Left hindlimb (tissue), 1 donor: ENCODE results near the gene TEAD3.
A peak's percentile ranks its signal among the peaks of the same experiment; 100 is the strongest.

Experiments
- DNase-seq: peaks from one replicate; pipeline ENCODE4 v3.0.0-alpha.2; 2018

TEAD3 gene

DNA sequence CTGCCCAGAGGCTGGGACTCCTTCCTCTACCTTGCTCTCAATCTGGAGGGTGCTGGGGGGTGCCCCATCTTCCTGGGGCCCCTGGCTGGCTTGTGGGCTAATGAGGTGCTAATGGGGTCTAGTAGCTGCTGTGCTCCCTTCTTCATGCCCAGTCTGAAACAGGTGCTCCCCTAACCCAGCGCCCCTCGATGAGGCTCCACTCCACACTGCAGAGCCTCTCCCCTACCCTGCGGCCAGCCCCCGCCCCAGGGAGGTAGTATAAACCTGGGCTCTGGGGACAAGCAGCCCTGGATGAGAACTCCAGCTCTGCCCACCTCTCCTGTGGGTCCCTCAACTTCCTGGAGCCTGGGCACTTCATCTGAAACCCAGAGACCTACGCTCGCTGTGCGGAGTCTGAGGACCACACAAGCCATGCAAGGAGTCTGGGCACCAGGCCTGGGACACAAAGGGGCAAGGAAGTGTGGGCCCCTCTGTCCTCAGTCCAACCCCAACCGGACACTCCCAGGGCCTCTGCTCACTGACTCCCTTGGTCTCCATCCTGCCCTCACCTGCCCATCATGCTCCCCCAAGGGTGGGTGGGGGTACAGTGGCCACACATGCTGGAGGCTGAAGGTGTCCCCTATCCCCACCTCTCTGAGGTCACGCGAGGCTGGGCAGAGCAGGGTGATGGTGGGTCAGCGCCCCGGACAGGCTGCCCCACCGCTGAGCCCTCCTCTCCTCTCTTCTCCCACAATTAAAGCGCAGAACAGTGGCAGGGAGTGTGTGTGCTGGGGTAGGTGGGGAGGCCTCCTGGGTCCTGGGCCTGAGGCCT is 22.5 kb downstream of the TEAD3 start:
- no peak for DNase-seq

DNA sequence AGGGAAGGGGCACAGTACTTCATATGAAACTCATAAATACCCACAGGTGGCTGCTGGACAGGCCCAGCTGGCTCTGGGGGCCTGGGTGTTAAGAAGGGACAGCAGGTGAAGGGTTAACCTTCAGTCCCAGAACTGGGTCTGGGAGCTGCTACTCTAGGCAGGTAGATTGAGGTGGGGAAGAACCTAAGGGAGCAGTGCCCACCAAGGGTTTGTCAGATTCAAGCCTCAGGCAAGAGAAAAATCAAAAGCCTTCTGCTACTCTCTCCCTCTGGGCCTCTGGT is 23.1 kb downstream of the TEAD3 start:
- no peak for DNase-seq

DNA sequence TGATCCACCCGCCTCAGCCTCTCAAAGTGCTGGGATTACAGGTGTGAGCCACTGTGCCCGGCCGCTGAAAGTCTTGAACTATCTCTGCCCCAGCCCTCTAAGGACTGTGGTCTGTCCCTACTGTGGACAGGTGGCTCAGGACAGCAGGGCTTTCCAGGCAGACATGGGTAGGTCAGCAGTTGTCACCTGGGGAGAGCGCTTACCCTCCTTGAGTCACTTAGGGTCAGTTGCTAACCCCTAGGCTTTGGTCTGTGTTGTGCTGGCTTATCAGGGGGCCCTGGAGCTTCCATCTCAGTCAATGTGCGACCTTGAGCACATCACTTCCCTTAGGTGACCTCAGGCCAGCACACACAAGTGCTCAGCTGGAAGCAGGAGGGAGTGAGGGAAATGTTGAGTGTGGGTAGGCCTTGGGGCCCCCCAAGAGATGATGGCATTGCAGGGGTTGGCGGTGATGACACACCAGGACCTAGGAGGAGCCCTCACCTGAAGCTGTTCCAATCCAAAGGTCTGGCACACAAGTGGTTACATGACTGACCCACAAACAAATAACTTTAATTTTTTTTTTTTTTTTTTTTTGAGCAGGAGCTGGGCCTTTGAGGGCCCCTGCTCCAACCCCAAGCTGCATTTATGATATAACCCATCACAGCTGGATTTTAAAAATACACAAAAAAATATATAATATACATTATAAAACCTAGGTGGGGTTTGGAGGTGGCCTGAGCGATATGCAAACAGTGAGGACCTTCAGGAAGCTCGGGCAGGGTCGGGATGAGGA is 23.6 kb downstream of the TEAD3 start:
- no peak for DNase-seq

DNA sequence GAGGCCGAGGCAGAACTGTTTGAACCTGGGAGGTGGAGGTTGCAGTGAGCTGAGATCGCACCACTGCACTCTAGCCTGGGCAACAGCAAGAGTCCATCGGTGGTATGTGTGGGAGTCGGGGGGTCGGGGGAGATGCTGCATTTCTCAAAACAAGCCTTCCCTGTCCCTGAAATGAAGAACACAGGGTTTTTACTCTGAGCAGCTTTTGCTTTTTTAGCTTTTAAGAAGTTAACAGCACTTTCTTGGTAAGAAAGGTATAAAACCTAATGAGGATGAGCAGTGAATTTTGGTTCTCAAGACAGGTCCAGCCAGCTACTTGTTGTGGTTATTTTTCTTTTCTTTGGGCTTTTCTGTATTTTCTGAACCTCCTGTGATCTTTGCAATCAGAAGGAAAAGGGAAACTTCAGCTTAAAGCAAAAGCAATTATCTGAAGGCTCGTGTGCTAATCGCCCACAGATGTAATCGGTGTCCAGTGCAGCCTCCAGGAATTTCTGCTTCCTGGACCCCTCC is 25.0 kb downstream of the TEAD3 start:
- no peak for DNase-seq

DNA sequence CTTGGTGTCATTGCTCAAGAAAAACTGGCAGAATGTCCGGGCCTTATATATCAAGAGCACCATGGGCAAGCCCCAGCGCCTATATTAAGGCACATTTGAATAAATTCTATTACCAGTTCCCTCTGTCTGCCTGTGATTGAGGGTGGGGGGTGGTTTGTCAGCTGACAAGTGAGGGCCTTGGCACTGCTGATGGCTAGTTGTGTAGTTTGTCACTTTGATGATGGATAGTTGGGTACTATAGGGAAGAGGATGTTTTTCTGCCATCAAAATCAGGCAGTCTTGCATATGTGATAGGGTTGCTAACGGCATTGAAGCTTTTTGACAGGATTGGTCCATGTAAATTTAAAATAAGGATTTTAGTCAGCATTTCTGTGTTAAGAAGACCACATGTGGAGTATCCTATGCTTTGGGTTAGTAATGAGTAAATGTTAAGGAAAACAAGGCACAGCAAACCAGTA is 26.2 kb downstream of the TEAD3 start:
- no peak for DNase-seq

DNA sequence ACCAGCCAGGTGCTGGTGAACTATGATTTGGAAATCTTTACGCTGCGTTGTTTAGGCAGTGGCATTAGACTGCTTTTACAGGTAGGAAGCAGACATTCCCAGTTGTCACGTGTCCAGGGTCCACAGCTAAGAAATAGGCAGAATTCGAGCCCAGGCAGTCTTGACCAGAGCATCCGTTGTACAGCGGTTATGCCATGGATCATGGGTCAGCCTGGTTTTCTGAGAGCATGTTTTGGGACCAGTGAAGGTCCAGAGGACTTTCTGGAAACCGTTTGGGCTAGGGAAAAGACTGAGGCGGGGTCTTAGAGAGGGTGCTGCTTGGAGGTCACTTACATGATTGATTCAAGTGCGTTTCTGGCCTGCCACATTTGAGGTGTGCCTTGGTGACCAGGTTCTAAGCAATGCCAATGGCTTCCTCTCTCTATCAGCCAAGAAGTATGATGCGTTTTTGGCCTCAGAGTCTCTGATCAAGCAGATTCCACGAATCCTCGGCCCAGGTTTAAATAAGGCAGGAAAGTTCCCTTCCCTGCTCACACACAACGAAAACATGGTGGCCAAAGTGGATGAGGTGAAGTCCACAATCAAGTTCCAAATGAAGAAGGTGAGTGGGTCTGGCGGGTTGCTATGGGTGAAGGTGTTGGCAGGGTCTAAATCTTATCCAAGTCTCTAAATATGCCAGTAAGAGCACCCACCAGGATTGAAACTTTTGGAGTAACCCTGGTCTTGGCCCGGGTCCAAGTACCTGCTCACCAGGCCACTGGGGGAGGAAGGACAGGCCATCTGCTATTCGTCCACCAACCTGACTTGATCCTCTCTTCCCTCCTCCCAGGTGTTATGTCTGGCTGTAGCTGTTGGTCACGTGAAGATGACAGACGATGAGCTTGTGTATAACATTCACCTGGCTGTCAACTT is 26.9 kb downstream of the TEAD3 start:
- DNase-seq: no peak

DNA sequence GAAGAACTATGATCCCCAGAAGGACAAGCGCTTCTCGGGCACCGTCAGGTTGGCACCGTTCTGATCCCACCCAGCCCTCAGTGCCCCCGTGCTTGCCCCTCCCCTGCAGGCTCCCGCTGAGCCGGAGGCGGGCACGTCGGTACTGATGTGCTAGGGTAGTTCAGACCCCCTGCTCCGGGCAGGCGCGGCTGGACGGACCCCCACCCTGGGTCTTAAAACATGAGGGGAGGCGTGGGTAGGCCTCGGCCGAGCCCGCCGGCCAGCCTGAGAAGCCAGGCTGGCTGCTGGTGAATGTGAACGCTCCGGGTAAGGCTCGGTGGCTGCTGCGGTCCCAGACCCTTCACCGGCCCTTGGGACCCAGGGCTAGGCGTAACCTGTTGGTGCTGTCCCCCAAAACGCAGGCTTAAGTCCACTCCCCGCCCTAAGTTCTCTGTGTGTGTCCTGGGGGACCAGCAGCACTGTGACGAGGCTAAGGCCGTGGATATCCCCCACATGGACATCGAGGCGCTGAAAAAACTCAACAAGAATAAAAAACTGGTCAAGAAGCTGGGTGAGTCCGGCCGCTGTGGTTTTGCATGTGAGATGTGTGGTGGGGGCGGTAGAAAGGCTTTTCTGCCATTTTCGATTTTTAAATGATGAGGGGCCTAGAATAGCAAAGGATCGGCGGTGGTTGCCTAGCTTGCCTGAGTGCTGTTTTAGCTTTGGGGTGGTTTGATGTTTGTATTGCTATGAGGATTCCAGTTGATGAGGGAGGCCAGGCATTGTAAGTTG is 27.7 kb downstream of the TEAD3 start:
- DNase-seq: no peak

DNA sequence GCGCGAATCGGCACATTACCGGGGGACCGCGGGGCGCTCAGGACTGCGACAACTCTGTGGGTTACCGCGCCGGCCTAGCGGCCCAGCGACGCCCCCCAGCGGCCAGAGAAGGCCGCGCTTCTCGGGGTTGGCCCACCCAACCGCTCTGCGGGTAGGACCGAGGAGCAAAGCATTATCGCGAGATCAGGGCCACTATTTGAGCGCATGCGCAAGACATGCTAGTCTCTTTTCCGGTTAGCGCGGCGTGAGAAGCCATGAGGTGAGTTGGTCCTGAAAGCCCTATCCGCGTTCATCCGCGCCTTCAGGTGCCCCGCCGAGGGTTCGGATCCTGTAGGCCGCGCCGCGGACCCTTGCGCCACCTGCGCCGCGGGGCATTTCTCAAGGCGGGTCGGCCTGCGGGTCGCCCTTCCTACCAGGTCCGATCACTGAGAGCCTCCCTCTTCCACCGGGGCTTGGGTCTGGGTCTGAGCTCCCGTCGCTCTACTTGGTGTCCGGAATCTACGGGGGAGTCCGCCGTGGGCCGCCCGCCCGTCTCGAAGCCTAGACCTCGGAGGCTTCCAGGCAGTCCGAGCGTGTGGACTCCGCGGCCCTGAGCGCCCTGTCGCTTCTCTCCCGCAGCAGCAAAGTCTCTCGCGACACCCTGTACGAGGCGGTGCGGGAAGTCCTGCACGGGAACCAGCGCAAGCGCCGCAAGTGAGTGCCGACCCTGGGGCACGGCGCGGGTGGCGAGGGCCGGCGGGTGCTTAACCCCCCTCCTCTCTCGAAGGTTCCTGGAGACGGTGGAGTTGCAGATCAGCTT is 28.5 kb downstream of the TEAD3 start, which contains the start of gene RPL10A:
Gene RPL10A (plus strand): TSS at position 221 of the 799 bp plus-strand sequence. CDS start 34 bp downstream, at position 255.
- DNase-seq: peak; percentile 96

DNA sequence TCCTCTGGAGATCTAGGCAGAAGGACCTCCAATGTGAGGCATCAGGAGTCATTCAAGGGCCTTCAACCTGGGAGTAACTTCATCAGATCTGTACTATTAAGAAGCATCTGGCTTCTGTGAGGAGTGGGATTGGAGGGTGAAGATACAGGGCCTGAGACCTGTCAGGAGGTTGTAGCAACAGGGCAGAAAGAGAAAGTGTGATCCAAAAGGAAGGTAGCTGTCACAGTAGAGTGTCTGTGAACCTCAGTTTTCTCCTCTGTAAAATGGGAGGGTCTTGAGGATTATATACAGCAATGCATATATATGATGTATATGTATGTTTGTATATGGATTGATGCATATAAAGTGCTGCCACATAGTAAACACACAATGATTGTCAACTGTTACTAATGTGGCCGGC is 31.2 kb downstream of the TEAD3 start:
- DNase-seq: no peak

DNA sequence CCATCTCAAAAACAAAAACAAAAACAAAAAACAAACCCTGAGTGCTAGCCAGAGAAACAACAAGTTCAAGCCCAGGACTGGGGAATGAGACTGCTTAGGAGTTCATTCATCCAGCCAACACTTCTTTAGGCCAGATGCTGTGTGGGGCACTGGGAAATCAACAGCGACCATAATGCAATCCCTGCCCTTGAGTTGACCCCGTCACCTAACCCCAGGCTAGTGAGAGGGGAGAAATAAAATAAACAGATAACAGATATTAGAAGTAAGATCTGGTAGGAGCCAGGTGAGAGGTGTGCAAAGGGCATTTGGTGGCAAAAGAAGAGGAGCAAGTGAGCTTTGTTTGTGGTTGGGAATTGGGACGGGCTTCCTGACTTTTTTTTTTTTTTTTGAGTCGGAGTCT is 33.6 kb downstream of the TEAD3 start:
- no peak for DNase-seq

DNA sequence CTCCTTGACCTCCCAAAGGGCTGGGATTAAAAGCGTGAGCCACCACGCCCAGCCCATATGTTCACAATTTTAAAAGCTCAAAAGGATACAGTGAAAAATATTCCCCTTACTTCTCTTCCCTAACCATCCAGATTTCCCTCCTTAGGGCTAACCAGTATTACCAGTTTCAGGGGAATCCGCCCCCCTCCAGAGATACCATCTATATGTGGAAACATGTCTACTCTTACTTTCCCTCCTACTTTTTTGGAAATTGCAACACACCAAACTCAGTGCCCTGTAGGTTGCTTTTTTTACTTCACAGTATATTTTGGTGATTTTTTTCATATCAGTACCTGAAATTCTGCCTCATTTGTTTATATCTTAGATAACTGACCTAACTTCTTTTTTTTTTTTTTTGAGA is 35.6 kb downstream of the TEAD3 start:
- DNase-seq: no peak

DNA sequence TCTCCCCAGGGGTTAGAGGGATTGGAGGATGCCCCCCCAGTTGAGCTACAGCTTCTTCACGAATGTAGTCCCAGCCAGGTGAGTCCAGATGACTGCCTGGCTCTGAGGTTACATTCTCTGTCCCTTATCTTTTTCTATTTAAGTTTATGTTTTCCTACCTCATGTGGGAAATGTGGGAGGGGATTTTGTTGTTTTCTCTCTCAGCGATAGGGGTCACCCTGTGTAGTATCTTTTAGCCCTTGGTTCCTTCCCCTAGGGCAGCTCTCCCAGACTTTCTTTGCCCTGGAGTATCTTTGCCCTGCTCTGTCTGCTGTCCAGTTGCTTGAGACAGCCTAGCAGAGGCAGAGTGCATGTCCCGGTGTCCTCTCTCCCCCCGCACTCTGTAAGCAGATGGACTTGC is 39.0 kb downstream of the TEAD3 start:
- DNase-seq: no peak

DNA sequence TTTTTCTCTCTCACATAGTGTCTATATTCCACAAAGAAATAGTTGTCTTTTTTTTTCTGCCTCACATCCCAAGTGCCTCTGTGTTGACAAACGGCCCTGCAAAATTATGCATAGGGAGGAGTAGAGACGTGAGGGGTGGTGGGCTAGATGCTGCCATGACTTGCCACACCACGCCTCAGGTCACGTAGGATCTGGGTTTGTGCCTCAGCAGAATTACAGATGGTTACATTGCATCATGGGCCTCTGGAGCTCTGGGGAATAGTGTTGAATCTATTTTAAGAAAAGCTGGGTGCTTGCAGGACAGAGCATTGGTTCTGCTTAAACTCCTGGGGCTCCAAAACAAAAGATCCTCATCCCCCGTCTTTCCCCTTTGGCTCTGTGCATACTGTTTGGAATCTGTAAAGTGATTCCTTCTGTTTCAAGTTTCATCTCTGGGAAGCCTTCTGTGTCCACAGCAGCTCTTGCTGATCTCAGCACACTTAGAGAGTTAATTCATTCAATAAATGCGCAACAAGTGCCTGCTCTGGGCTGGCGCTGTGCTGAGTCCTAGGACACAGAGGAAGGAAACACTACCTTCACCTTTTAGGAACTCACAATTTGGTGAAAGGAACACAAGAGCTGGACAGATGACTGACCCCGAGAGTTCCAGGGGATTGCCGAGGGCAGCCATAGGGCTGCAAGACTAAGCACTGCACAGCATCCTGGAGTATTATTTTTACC is 42.3 kb downstream of the TEAD3 start:
- DNase-seq: no peak

DNA sequence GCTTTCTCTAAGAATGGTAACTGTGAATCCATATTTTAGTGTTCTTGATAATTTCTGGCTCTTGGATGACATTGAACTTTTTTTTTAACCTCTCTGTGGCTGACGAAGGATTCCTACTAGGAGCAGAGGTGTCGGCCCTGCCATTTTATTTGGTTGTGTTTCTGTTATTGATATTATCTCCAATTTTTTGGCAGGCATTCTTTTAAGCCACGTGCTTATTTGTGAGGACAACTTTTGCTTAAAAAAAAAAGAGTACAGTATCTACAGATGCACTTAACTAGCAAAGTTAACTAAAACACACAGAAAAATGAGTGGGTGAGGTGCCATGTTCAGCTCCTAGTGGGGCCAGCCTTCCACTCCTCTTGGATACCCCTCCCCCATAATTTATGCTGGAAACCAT is 43.6 kb downstream of the TEAD3 start:
- no peak for DNase-seq

DNA sequence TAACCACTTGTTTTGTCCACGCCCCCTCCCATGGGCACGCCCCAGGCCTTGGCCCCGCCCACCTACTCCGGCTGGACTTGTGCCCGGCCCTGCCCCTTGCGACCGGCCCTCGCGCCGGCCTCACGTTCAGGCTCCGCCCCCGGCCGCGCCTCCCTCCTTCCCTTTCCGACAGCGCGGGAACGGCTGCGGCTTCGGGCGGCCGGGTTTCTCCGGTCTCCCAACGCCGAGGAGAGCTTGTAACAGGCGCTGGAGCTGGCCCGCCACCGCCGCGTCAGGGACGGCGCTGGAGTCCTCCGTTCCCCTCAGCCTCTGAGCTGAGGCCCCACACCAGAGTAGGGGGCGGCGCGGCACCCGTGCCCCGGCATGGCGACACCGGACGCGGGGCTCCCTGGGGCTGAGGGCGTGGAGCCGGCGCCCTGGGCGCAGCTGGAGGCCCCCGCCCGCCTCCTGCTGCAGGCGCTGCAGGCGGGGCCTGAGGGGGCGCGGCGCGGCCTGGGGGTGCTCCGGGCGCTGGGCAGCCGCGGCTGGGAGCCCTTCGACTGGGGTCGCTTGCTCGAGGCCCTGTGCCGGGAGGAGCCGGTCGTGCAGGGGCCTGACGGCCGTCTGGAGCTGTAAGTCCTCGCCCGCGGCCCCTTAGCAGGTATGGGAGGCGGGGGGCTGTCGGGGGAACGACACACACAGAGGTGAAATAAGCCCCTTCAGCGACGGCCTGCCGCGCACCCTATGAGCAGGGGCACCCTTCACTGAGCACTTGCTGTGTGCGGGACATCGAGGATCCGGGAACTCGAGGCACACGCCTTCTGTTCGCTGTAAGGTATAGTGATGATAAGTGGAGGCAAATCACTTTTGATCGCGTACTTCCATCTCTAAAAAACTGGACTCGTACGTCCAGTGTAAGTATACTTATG is 44.4 kb downstream of the TEAD3 start, which contains the start of gene FANCE:
Gene FANCE (plus strand): TSS at position 156 of the 908 bp plus-strand sequence. CDS start 208 bp downstream, at position 364.
- peak; percentile 96 for DNase-seq

DNA sequence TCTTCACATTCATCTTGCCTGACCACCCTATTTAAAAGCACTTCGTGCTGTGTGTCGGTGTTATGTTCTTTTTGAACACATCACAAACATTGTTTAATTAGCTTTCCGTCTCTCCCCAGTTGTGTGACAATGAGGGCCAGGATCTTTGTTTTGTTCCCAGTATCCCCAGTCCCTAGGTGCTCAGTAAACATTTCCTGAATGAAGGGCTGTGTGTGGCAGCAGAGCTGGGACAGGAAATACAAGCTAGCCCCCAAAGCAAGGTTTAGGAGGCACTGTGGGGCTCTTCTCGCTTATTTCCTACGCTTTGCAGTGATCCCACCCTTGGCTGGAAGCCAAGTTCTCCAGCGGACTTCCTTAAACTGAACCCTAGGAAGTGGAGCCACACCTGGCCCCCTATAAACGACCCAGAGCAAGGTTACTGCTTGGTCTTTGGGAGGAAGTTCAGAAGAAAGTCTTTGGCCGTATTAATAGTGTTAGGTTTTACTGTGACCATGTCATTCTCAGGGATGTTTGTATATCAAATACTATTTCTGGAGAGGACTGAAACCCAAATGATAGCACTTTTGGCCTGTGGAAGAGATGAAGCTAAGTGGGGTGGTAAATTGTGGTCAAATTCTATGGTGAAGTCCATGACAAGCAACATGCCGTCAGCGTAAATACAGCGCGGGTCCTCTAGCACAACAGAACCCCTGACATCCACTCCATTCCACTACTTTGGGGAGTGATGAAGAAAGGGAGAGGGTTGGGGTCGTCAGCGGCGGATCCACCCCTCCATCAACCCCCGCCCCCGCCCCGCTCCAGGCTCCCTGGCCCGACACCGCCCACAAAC is 45.3 kb downstream of the TEAD3 start:
- DNase-seq: no peak

DNA sequence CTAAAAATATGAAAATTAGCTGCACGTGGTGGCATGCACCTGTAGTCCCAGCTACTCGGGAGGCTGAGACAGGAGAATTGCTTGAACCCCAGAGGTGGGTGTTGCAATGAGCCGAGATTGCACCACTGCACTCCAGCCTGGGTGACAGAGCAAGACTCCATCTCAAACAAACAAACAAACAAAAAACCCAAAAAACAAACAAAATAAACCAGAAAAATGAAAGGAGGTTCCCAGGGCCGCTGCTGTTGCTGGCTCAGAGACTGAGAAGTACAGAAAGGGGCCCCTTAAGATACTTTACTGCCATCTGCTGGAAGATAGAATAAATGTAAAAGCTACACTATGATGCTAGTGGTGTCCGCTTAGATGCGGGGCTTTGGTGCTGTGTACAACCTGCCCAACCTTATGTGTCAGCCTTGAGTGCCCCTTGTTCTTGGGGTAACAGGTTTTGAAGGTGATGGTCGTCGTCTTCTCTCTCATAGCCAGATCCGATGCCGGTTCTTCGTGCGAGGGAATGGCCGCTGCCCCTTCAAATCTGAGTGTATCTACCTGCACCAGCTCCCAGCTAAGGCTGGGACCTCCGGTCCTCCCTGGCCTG is 47.5 kb downstream of the TEAD3 start:
- no peak for DNase-seq

DNA sequence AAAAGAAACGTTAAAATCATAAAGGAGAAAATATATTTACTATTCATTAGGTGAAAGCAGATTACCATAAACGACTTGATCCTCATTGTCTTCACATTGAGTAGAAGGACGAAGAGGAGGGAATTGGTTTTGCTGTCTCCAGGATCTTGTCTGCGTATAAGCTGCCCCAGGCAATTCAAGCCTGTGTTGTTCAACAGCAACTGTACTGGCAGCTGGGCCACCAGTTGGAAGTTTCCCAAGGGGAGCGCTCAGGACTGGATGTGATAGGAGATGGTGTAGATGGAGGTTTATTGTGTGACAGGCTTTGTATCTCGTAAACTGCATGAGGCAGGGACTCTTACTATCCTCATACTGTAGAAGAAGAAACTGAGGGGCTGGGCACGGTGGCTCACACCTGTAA is 48.7 kb downstream of the TEAD3 start:
- no peak for DNase-seq
